Activated CD8-positive, alpha-beta T cell treated with anti-CD3 and anti-CD28 coated beads for 36 hours (primary cell): ENCODE measurements around the gene DNAJB8. TPM values are rescaled to one million over a fixed set of nuclear protein-coding genes. Genes with fewer than 3 reads are reported as not detected.

Experiments
- ATAC-seq: fragments of 200-7000 bp; cut with Tn5 transposase; one replicate; pipeline ENCODE4 v1.10.0; 2021; ENCODE audit warnings: mild to moderate bottlenecking, moderate library complexity
- CTCF ChIA-PET: fragments of 350-600 bp; sonication (Branson Sonifier 250); formaldehyde crosslinking; loops from one replicate; lab custom pipeline; 2021; ENCODE audit warnings: antibody characterized with exemption; lab: Charles Lee
- POLR2A ChIA-PET: fragments of 350-600 bp; sonication (Branson Sonifier 250); formaldehyde crosslinking; loops from one replicate; lab custom pipeline; 2021; ENCODE audit warnings: antibody characterized with exemption; lab: Charles Lee
- DNase-seq: peaks from one replicate; pipeline ENCODE4 v3.0.0-alpha.2; 2020
- H3K27ac Mint-ChIP-seq: one replicate; pipeline ENCODE4 v1.8.0; 2021; ENCODE audit warnings: mild to moderate bottlenecking, mixed read lengths
- H3K27me3 Mint-ChIP-seq: one replicate; pipeline ENCODE4 v1.8.0; 2021; ENCODE audit warnings: mixed read lengths
- H3K36me3 Mint-ChIP-seq: one replicate; pipeline ENCODE4 v1.8.0; 2021; ENCODE audit warnings: low read depth, mixed read lengths
- H3K4me1 Mint-ChIP-seq: one replicate; pipeline ENCODE4 v1.8.0; 2021; ENCODE audit warnings: low read depth, mixed read lengths
- H3K4me3 Mint-ChIP-seq: one replicate; pipeline ENCODE4 v1.8.0; 2021; ENCODE audit warnings: mild to moderate bottlenecking, moderate library complexity, mixed read lengths
- H3K9me3 Mint-ChIP-seq: one replicate; pipeline ENCODE4 v1.8.0; 2021; ENCODE audit warnings: mixed read lengths
- CTCF ChIP-seq: fragments of 200-600 bp; IDR thresholded peaks from one replicate; pipeline ENCODE4 v1.8.0; 2022; ENCODE audit warnings: antibody characterized with exemption, mild to moderate bottlenecking
- intact Hi-C: fragments of 100-400 bp; cut with micrococcal nuclease; formaldehyde crosslinking; loops from one replicate; pipeline ENCODE4 v1.10.0; 2022
- total RNA-seq, 2 experiments: library from RNA; stranded (reverse); gene quantifications; one replicate each; pipeline ENCODE4 v1.2.3, GENCODE V29; 2021

Gene DNAJB8
- total RNA-seq, 2 experiments from 2014 or later, result not detected

- Mint-ChIP-seq H3K36me3 (no peaks in the 10 kb centered on the region), H3K4me3 (no peak overlapping the region), H3K9me3 (no peaks in the 10 kb centered on the region), H3K27me3 (peaks cover 43% of the 10 kb centered on the region), H3K4me1 (peaks cover 6% of the 10 kb centered on the region), H3K27ac (no peak overlapping the region)
- TF ChIP-seq CTCF, result no peak
- DNase-seq, result no peak
- ATAC-seq, result no peak
- intact Hi-C loops, result loop anchor here (5.0 kb wide), 1 partner anchor 33 kb away; the partner anchor contains the start of gene DNAJB8
- POLR2A ChIA-PET, result interaction anchor here (1.1 kb wide), 1 partner anchor 48 kb away, joined by 3 read pairs; no protein-coding TSS in a partner anchor
- CTCF ChIA-PET, result interaction anchor here (0.6 to 2.3 kb wide), 3 partner anchors 9 to 150 kb away, joined by 3 to 7 read pairs (median 3); no protein-coding TSS in a partner anchor
These were observed 32.2 kb downstream of the DNAJB8 start for GRCh38 chr3:128434524-128434923.

GRCh38 chr3:128433837-128434165 is 32.9 kb downstream of the DNAJB8 start:
- H3K4me3 Mint-ChIP-seq, result no peak overlapping the region
- H3K9me3 Mint-ChIP-seq, result no peaks in the 10 kb centered on the region
- intact Hi-C loops, result loop anchor here (5.0 kb wide), 1 partner anchor 34 kb away; the partner anchor contains the start of gene DNAJB8
- no peak for TF ChIP-seq CTCF
- ChIA-PET CTCF (interaction anchor here (1.6 to 2.3 kb wide), 2 partner anchors 8 to 151 kb away, joined by 3 to 7 read pairs; no protein-coding TSS in a partner anchor), POLR2A (no interaction called here)
- H3K36me3 Mint-ChIP-seq, result no peaks in the 10 kb centered on the region
- DNase-seq, result no peak
- H3K4me1 Mint-ChIP-seq, result peaks cover 6% of the 10 kb centered on the region
- no peak overlapping the region for H3K27ac Mint-ChIP-seq
- ATAC-seq, result no peak
- H3K27me3 Mint-ChIP-seq, result peaks cover 43% of the 10 kb centered on the region

DNA sequence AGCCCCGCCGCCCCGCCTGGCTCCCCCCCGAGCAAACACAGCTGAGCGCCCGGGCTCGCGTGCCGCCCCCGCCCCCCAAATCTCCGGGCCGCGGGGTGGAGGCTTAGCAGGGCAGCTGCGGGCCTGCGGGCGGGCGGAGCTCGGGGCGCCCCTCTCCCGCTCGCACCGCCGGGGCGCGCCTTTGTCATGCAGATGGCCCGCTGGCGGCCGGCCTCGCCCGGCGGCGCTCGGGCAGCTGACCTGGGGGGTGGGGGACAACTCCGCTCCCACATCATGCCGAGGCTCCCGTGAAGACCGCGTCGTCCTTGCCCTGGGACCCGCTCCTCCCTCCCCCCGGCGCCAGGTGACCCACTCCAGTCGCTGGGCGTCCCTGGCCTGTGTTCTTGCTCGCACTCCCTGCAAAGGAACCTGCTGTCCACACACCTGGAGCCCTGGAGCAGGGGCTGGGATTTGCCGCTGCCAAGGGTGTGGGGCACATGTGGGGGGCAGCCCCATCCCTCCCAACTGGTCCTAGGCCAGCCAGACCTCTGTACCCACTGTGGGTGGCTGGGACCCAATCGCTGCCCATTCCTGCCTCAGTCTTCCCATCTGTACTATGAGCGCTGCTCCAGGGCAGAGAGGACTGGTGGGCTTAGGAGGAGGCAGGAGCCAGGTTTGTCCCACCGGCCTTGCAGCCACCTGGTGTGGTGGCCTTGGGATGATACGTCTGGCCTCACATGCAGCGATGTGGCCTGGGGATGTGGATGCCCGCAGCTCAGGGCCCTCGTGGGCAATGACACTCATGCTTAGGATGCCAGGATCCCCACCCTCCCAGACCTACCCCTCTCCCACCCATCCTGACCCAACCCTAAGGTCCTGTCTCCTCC is 33.5 kb downstream of the DNAJB8 start:
- DNase-seq, result no peak

GRCh38 chr3:128432301-128432970 is 34.3 kb downstream of the DNAJB8 start:
- no peak for TF ChIP-seq CTCF
- Mint-ChIP-seq H3K27ac (no peak overlapping the region), H3K27me3 (peaks cover 43% of the 10 kb centered on the region), H3K4me3 (no peak overlapping the region), H3K9me3 (no peaks in the 10 kb centered on the region), H3K4me1 (peaks cover 6% of the 10 kb centered on the region), H3K36me3 (no peaks in the 10 kb centered on the region)
- ChIA-PET CTCF (interaction anchor here (0.6 to 1.0 kb wide), 3 partner anchors 10 to 90 kb away, joined by 3 read pairs; no protein-coding TSS in a partner anchor), POLR2A (interaction anchor here (1.1 kb wide), 1 partner anchor 57 kb away, joined by 5 read pairs; no protein-coding TSS in a partner anchor)
- ATAC-seq, result no peak
- DNase-seq, result no peak
- intact Hi-C loops, result loop anchor here (5.0 kb wide), 1 partner anchor 35 kb away; the partner anchor contains the start of gene DNAJB8

More for the DNA sequence above, 33.5 kb downstream of the DNAJB8 start:
- H3K36me3 Mint-ChIP-seq, result no peaks in the 10 kb centered on the region
- peaks cover 41% of the 10 kb centered on the region for H3K27me3 Mint-ChIP-seq
- intact Hi-C loops, result loop anchor here (5.0 kb wide), 1 partner anchor 34 kb away; the partner anchor contains the start of gene DNAJB8
- no peak overlapping the region for H3K4me3 Mint-ChIP-seq
- no peak overlapping the region for H3K27ac Mint-ChIP-seq
- peak; percentile 29 for ATAC-seq
- no peaks in the 10 kb centered on the region for H3K9me3 Mint-ChIP-seq
- no peak for TF ChIP-seq CTCF
- ChIA-PET CTCF (interaction anchor here (0.6 to 1.6 kb wide), 3 partner anchors 64 to 152 kb away, joined by 3 read pairs; no protein-coding TSS in a partner anchor), POLR2A (interaction anchor here (1.1 kb wide), 1 partner anchor 57 kb away, joined by 5 read pairs; no protein-coding TSS in a partner anchor)
- peaks cover 6% of the 10 kb centered on the region for H3K4me1 Mint-ChIP-seq
